ENCODE measurements around the gene EMC7. TPM values are rescaled to one million over a fixed set of nuclear protein-coding genes. Genes with fewer than 3 reads are reported as not detected.

EMC7 gene
- total and polyA plus RNA-seq, 2 donors (not counting 1 experiment from before 2014, with no cell fraction given) = 18.4 to 29.9 TPM

- ATAC-seq (ENCODE audit: low read depth) = no peak
- ChIA-PET POLR2A (no interaction called here), CTCF (interaction anchor here (0.6 kb wide), 1 partner anchor 29 kb away, joined by 3 read pairs; no protein-coding TSS in a partner anchor)
- Histone ChIP-seq H3K4me2 (replicated peaks; ENCODE audit: low read depth, low read length, poor library complexity, severe bottlenecking) (no peak overlapping the region), H3K27ac (ENCODE audit: low read length in 2 of 2) (no peak overlapping the region), H3K27me3 (replicated peaks in 1 of 4; ENCODE audit: control extremely low read depth in 1 of 4, control insufficient read depth in 3 of 4, insufficient read depth in 4 of 4, low read length in 3 of 4) (no peaks in the 10 kb centered on the region), H3K4me1 (ENCODE audit: control insufficient read depth in 2 of 2, insufficient read depth in 2 of 2, low read length in 2 of 2) (peaks cover 8 to 9% of the 10 kb centered on the region in 2 donors), H3K79me2 (ENCODE audit: control insufficient read depth, insufficient read depth, low read length) (peaks cover 26% of the 10 kb centered on the region), H3K4me3 (ENCODE audit: control extremely low read depth in 1 of 5, extremely low read depth in 1 of 5, insufficient read depth in 1 of 5, low read depth in 2 of 5, low read length in 4 of 5) (no peak overlapping the region), H3K9me3 (ENCODE audit: control extremely low read depth in 1 of 3, control insufficient read depth in 2 of 3, insufficient read depth in 1 of 3, low read length in 2 of 3) (no peaks in the 10 kb centered on the region), H3K9ac (ENCODE audit: low read length) (no peak overlapping the region), H3K36me3 (replicated peaks in 1 of 2; ENCODE audit: control extremely low read depth in 1 of 2, control insufficient read depth in 1 of 2, extremely low read depth in 1 of 2, insufficient read depth in 2 of 2, low read length in 1 of 2) (no peaks in the 10 kb centered on the region), H4K20me1 (ENCODE audit: control insufficient read depth, insufficient read depth, low read length, poor library complexity, severe bottlenecking) (no peaks in the 10 kb centered on the region), H2AFZ (ENCODE audit: insufficient read depth, low read depth, low read length, poor library complexity, severe bottlenecking) (no peak overlapping the region)
- intact Hi-C loops (cut with micrococcal nuclease) = no loop called here
- no peak overlapping the region for H3K4me3 Mint-ChIP-seq
- no peaks in the 10 kb centered on the region for H3K9me3 Mint-ChIP-seq (ENCODE audit: insufficient read depth)
- H3K27ac Mint-ChIP-seq = no peak overlapping the region
- H3K4me1 Mint-ChIP-seq = peaks cover 22% of the 10 kb centered on the region
- TF ChIP-seq EZH2 (IDR thresholded peaks at IDR 0.05; ENCODE audit: borderline replicate concordance, insufficient read depth, low read depth, low read length, poor library complexity, severe bottlenecking) = no peak
- no peak for TF ChIP-seq CTCF (IDR thresholded peaks at IDR 0.05)
- DNase-seq = no peak
- no peaks in the 10 kb centered on the region for H3K27me3 Mint-ChIP-seq
- WGBS (ENCODE audit: insufficient coverage) = no CpG with 5 or more reads among the region's 1 CpG
Measured at GRCh38 chr15:34106423-34106822, 4.8 kb upstream of the EMC7 start.

GRCh38 chr15:34102175-34102925 lies 688 bp upstream of the EMC7 start:
- CTCF ChIA-PET = interaction anchor here (1.0 to 2.8 kb wide), 3 partner anchors 40 to 141 kb away, joined by 3 to 17 read pairs (median 4); partner anchors contain the start of gene KATNBL1
- H3K9me3 ChIP-seq (ENCODE audit: control extremely low read depth in 1 of 3, control insufficient read depth in 2 of 3, insufficient read depth in 1 of 3, low read length in 2 of 3) = no peaks in the 10 kb centered on the region
- ATAC-seq (ENCODE audit: low read depth) (peak; percentile 16), DNase-seq (no peak)
- H3K4me1 ChIP-seq (ENCODE audit: control insufficient read depth in 2 of 2, insufficient read depth in 2 of 2, low read length in 2 of 2) = peaks cover 18 to 19% of the 10 kb centered on the region in 2 donors
- peak overlapping the region; percentile 88 for H3K4me2 ChIP-seq (replicated peaks; ENCODE audit: low read depth, low read length, poor library complexity, severe bottlenecking)
- peak overlapping the region; percentile 94 for H3K9ac ChIP-seq (ENCODE audit: low read length)
- peak overlapping the region; percentile 99 for H3K27ac Mint-ChIP-seq
- POLR2A ChIA-PET = interaction anchor here (0.9 to 1.1 kb wide), 3 partner anchors 63 to 216 kb away, joined by 3 to 4 read pairs (median 4); partner anchors contain the start of genes AVEN and EMC4
- H2AFZ ChIP-seq (ENCODE audit: insufficient read depth, low read depth, low read length, poor library complexity, severe bottlenecking) = peak overlapping the region; percentile 93
- peaks cover 41% of the 10 kb centered on the region for H3K4me1 Mint-ChIP-seq
- H3K79me2 ChIP-seq (ENCODE audit: control insufficient read depth, insufficient read depth, low read length) = peaks cover 66% of the 10 kb centered on the region
- peak overlapping the region; percentile 92 to 98 for H3K27ac ChIP-seq (ENCODE audit: low read length in 2 of 2)
- no peak for TF ChIP-seq EZH2 (IDR thresholded peaks at IDR 0.05; ENCODE audit: borderline replicate concordance, insufficient read depth, low read depth, low read length, poor library complexity, severe bottlenecking)
- TF ChIP-seq CTCF (IDR thresholded peaks at IDR 0.05) = no peak
- H4K20me1 ChIP-seq (ENCODE audit: control insufficient read depth, insufficient read depth, low read length, poor library complexity, severe bottlenecking) = no peaks in the 10 kb centered on the region
- H3K4me3 ChIP-seq (ENCODE audit: control extremely low read depth in 1 of 5, extremely low read depth in 1 of 5, insufficient read depth in 1 of 5, low read depth in 2 of 5, low read length in 4 of 5) = peak overlapping the region; percentile 80 to 99 (median 82)
- intact Hi-C loops (cut with micrococcal nuclease) = loop anchor here (1.0 kb wide), 5 partner anchors 40 to 265 kb away; partner anchors contain the start of genes KATNBL1 and LPCAT4
- peaks cover 0 to 3% of the 10 kb centered on the region in 2 experiments for H3K36me3 ChIP-seq (replicated peaks in 1 of 2; ENCODE audit: control extremely low read depth in 1 of 2, control insufficient read depth in 1 of 2, extremely low read depth in 1 of 2, insufficient read depth in 2 of 2, low read length in 1 of 2)
- H3K27me3 ChIP-seq (replicated peaks in 1 of 4; ENCODE audit: control extremely low read depth in 1 of 4, control insufficient read depth in 3 of 4, insufficient read depth in 4 of 4, low read length in 3 of 4) = no peaks in the 10 kb centered on the region
- H3K4me3 Mint-ChIP-seq = peak overlapping the region; percentile 98
- WGBS (ENCODE audit: insufficient coverage) = 43% methylated on average over 20 of the region's 29 CpGs
- H3K27me3 Mint-ChIP-seq = no peaks in the 10 kb centered on the region
- H3K9me3 Mint-ChIP-seq (ENCODE audit: insufficient read depth) = no peaks in the 10 kb centered on the region

Data from B cell (primary cell).